ENCODE data around the gene BRPF1.

The BRPF1 gene

GRCh38 chr3:9787714-9788113, 56.2 kb downstream of the BRPF1 start:
- Mint-ChIP-seq H3K9me3 (no peaks in the 10 kb centered on the region), H3K27ac (peak overlapping the region; percentile 14), H3K4me1 (peaks cover 26% of the 10 kb centered on the region), H3K4me3 (no peak overlapping the region), H3K36me3 (peaks cover 32% of the 10 kb centered on the region), H3K27me3 (no peaks in the 10 kb centered on the region)
- DNase-seq (ENCODE audit: low spot score in 2 of 2) = no peak
- no peak for ATAC-seq (ENCODE audit: low read depth)

- Mint-ChIP-seq H3K4me1 (peaks cover 40% of the 10 kb centered on the region), H3K4me3 (peak overlapping the region; percentile 1), H3K27me3 (no peaks in the 10 kb centered on the region), H3K9me3 (no peaks in the 10 kb centered on the region), H3K36me3 (peaks cover 34% of the 10 kb centered on the region), H3K27ac (no peak overlapping the region)
- DNase-seq (ENCODE audit: low spot score in 2 of 2) (no peak), ATAC-seq (ENCODE audit: low read depth) (no peak)
These were observed 59.6 kb downstream of the BRPF1 start for GRCh38 chr3:9791127-9791526.

GRCh38 chr3:9791790-9792404, 60.4 kb downstream of the BRPF1 start:
- peaks cover 44% of the 10 kb centered on the region for H3K4me1 Mint-ChIP-seq
- H3K4me3 Mint-ChIP-seq = peak overlapping the region; percentile 96

GRCh38 chr3:9792405-9793160, 61.0 kb downstream of the BRPF1 start, which contains the start of the genes ARPC4 and TADA3:
Gene ARPC4, plus strand, starts transcription at chr3:9793082. Its CDS starts 40 bp downstream, at chr3:9793122.
Gene TADA3, minus strand, starts transcription at chr3:9792473. Its CDS starts 1,007 bp downstream, at chr3:9791466.
- Mint-ChIP-seq H3K36me3 (peaks cover 33% of the 10 kb centered on the region), H3K9me3 (no peaks in the 10 kb centered on the region), H3K4me3 (peak within 1 kb of the TSS; percentile 96), H3K4me1 (peaks cover 48% of the 10 kb centered on the region), H3K27me3 (no peaks in the 10 kb centered on the region), H3K27ac (peak within 1 kb of the TSS; percentile 98)
- ATAC-seq (ENCODE audit: low read depth) (peak; percentile 73), DNase-seq (ENCODE audit: low spot score in 2 of 2) (peak; percentile 89 to 90)

More at GRCh38 chr3:9791790-9792404, 60.4 kb downstream of the BRPF1 start:
- no peak for DNase-seq (ENCODE audit: low spot score in 2 of 2)
- Mint-ChIP-seq H3K9me3 (no peaks in the 10 kb centered on the region), H3K27me3 (no peaks in the 10 kb centered on the region), H3K36me3 (peaks cover 33% of the 10 kb centered on the region), H3K27ac (peak overlapping the region; percentile 98)
- ATAC-seq (ENCODE audit: low read depth) = no peak

DNA sequence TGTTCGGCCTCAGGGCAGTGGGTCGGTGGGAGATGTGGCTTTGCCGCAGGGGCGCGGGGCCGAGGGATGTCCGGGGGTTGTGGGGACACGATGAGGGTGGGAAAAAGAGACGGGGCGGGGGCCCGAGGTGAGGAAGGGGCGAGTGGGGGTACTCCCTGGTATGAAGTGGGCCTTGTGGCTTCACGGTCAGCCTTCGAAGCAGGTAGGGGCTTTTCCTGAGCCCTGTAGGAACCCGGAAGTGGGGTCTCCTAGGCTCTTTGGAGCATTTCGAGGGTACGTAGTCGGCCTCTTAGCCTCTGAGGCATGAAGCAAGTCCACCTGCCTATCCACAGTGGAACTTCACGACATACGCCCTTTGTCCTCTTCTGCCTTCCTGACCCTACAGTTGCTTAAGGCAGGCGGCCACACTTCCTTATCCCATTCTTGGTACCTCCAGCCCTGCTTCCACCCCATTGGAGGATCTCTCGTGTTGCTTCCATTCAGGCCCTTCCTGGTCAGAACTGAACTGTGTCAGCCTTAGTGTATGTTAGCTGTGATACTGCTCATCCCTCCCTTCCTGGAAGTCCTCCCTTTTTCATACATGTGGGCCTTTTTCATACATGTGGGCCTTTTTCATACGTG, 61.7 kb downstream of the BRPF1 start:
- H3K27me3 Mint-ChIP-seq = no peaks in the 10 kb centered on the region
- peaks cover 48% of the 10 kb centered on the region for H3K4me1 Mint-ChIP-seq
- ATAC-seq (ENCODE audit: low read depth) (no peak), DNase-seq (ENCODE audit: low spot score in 2 of 2) (no peak)
- no peaks in the 10 kb centered on the region for H3K9me3 Mint-ChIP-seq
- H3K4me3 Mint-ChIP-seq = peak overlapping the region; percentile 96
- H3K36me3 Mint-ChIP-seq = peaks cover 34% of the 10 kb centered on the region
- H3K27ac Mint-ChIP-seq = peak overlapping the region; percentile 98

DNA sequence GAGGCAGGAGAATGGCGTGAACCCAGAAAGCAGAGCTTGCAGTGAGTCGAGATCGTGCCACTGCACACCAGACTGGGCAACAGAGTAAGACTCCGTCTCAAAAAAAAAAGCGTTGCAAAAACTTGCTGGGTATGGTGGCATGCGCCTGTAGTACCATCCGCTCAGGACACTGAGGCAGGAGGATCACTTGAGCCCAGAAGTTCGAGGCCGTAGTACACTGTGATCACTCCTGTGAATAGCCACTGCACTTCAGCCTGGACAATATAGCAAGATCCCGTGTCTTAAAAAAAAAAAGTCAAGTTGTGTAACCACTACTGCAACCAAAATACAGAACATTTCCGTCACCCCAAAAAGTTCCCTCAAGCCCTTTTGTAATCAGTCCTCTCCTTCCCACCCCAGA, 62.9 kb downstream of the BRPF1 start:
- DNase-seq (ENCODE audit: low spot score in 2 of 2) (no peak), ATAC-seq (ENCODE audit: low read depth) (no peak)
- H3K27ac Mint-ChIP-seq = peak overlapping the region; percentile 98
- peak overlapping the region; percentile 96 for H3K4me3 Mint-ChIP-seq
- H3K4me1 Mint-ChIP-seq = peaks cover 45% of the 10 kb centered on the region
- H3K9me3 Mint-ChIP-seq = no peaks in the 10 kb centered on the region
- H3K36me3 Mint-ChIP-seq = peaks cover 30% of the 10 kb centered on the region
- no peaks in the 10 kb centered on the region for H3K27me3 Mint-ChIP-seq

DNA sequence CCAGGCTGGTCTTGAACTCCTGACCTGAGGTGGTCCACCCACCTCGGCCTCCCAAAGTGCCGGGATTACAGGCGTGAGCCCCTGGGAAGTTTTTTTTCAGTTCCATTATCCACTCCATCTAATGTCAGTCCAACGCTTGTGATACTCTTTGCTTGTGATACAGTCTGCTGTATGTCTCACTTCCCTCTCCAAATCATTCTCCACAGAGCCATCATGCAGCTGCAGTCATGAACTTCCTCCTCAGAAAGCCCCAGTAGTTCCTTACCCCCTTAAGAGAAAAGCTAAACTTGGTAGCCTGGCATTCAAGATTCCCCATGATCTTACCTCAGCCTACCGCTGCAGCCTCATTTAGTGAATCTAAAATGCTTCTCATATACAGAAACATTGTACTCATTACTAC, 63.7 kb downstream of the BRPF1 start:
- peak overlapping the region; percentile 54 for H3K4me3 Mint-ChIP-seq
- H3K36me3 Mint-ChIP-seq = peaks cover 25% of the 10 kb centered on the region
- H3K27ac Mint-ChIP-seq = peak overlapping the region; percentile 98
- ATAC-seq (ENCODE audit: low read depth) = peak; percentile 61
- no peaks in the 10 kb centered on the region for H3K27me3 Mint-ChIP-seq
- H3K9me3 Mint-ChIP-seq = no peaks in the 10 kb centered on the region
- DNase-seq (ENCODE audit: low spot score in 2 of 2) = peak in 1 of 2 donors; percentile 63
- peaks cover 42% of the 10 kb centered on the region for H3K4me1 Mint-ChIP-seq

- DNase-seq (ENCODE audit: low spot score in 2 of 2) (no peak), ATAC-seq (ENCODE audit: low read depth) (no peak)
- Mint-ChIP-seq H3K4me1 (peaks cover 28% of the 10 kb centered on the region), H3K9me3 (no peaks in the 10 kb centered on the region), H3K4me3 (no peak overlapping the region), H3K27me3 (no peaks in the 10 kb centered on the region), H3K36me3 (peaks cover 25% of the 10 kb centered on the region), H3K27ac (peak overlapping the region; percentile 70)
These were observed 65.8 kb downstream of the BRPF1 start for GRCh38 chr3:9797196-9797945.

Measured in memory B cell (primary cell).